ENCODE data around the gene SIGLEC1.

SIGLEC1 gene

DNA sequence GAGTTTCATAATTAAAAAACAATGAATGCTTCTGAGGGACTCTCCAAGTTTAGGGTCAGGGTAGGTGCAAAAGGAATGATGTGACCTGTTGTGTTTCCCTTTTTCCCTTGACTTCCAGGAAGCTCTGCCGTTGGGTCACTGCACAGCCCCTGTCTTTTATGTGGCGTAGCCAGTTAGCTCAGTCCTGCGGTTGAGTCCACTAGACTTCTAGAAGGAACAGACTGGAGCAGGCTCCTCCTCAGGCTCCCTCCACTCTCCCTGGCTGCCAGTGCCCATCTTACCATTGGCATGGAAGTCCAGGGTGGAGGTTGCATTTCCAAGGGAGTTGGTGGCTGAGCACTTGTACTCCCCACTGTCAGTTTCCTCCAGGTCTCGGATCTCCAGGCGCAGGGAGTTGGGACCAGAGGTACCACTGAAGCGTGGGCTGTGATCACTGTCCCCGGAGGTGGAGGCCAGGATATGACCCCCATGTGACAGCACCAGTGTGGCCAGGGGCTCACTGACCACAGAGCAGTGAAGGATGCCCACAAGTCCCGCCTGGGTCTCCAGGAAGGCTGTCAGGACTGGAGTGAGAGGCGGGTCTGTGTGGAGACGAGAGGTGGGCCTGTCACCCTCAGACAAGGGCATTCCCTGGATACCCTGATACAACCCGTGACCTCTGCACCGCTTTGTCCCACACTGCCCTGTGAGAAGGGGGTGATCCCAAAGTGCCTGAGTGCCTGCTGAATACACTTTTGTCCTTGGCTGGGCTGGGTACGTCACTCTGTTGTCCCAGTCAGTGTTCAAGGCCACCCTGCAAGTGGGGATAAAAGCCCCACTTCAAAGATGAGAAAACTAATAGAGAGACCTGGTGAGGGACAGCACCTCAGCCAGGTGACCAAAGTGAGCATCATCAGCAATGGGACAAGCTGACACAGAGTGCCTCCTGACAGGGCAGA, 11.1 kb downstream of the SIGLEC1 start:
- no peak for DNase-seq (ENCODE audit: low read depth in 2 of 2)

DNA sequence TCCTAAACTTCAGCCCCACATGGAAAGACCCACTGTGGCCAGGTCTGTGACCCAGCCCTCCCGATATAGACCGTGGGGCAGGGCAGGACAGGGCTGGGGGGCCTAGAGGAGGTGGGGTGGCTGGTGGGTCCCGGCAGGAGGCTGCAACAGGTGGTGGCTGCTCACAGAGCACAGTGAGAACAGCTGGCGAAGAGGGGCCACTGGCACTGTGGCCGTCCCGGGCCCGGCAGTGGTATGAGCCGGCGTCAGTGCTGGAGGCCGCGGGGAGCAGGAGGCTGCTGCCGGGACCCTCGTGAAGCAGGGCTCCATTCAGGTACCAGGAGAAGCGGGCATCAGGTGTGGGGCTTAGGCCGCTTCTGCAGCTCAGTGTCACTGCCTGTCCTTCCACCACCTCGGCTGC, 13.4 kb downstream of the SIGLEC1 start:
- DNase-seq (ENCODE audit: low read depth in 2 of 2) = no peak

DNA sequence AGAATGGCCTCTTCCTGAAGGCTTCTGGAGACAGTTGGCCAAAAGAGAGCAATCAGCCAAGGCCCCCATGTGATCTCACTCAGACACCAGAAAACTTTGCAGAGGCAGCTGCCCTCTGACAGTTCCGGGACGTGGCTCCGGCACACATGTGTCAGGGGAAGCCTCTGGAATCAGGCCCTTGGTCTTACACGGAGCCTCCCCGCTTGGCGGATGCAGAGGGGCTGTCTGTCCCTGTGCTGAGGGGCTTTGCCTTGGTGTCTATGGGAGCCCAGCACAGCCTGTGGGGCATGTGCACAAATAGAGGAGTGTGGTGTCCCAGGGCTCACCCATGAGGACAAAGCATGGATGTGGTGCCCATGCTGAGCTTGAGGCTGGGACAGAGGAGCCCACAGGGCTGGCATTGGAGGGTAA, 13.8 kb downstream of the SIGLEC1 start:
- DNase-seq (ENCODE audit: low read depth in 2 of 2) = no peak

DNA sequence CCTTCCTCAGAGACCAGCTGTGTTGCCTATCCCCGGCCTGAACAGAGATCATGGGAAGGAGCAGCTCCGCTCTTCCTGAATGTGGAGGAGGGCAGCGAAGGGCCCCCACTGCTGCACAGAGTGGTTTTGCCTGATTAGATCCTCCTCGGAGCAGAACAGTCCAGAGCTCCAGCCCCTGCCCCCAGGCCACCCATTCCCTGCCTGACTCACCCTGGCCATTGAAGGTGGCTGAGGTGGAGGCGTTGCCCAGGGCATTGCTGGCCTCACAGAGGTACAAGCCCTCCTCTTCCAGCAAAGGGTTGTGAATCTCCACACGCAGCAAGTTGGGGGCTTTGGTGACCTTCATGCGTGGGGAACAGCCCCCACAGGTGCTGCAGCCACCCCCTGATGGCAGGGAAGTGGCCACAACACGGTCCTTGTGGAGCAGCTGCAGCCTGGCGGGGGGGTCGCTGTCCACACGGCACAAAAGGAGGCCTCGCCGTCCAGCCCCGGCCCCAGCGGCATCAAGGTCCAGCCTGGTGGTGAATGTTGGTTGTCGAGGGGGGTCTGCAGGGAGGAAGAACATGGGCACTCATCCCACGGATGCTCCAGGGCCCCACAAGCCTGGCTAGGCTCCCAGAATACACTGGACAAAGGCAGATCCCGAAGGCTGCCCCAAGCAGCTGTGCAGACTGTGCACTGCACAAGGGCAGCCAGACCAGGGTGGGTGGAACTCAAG, 14.7 kb downstream of the SIGLEC1 start:
- DNase-seq (ENCODE audit: low read depth in 2 of 2) = no peak

- DNase-seq (ENCODE audit: low read depth in 2 of 2) = no peak
Observed at GRCh38 chr20:3696745-3697587, 15.4 kb downstream of the SIGLEC1 start.

DNA sequence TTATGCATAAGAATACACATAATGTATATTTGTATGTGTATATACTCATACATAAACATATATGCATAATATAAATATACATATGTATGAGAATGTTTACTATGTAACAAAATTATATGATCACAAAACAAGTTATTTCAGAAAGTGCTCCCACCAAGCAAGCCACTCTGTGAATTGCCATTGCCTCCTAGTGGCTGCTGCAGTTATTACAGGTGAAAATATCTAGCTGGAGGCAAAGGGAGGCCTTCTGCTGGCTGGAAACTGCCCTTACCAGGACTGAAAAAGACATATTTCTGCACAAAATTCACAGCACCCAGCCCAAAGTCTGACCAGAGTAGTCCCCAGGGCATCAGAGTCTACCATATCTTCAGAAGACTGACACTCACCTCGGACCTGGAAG, 16.2 kb downstream of the SIGLEC1 start:
- DNase-seq (ENCODE audit: low read depth in 2 of 2) = no peak

DNA sequence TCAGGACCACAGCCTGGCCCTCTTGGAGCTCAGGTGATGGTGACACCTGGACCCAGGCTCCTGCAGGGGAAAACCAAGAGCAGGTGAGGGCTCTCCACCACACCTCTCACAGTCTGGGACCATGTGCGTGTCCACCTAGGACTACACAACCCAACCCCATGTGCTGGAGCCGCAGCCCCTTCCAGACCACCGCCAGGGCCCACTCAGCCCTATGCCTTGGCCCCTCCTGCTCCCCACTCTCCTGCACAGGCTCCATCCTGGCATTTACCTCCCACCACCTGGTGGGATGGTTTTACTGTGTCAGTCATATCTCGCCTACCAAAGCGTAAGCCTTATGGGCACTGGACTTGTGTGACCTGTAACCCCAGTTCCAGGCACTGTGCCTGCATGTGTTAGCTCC, 17.5 kb downstream of the SIGLEC1 start:
- no peak for DNase-seq (ENCODE audit: low read depth in 2 of 2)

DNA sequence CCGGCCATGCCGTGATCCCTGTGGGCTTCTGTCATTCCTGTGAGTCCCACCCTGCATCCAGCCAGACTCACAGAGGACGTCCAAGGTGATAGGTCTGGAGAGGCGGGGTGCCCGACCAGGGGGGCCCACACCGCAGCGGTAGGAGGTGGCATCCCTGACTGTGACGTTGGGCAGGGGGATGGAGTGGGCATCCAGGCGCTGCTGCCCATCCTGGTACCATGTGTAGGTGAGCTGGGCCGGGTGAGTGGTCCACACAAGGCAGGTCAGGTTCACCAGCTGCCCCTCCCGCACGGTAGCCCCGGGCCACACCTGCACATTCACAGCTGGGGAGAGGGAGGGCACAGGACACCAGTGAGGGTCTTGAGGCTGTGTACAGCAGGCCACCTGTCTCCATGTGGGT, 19.0 kb downstream of the SIGLEC1 start:
- no peak for DNase-seq (ENCODE audit: low read depth in 2 of 2)

DNA sequence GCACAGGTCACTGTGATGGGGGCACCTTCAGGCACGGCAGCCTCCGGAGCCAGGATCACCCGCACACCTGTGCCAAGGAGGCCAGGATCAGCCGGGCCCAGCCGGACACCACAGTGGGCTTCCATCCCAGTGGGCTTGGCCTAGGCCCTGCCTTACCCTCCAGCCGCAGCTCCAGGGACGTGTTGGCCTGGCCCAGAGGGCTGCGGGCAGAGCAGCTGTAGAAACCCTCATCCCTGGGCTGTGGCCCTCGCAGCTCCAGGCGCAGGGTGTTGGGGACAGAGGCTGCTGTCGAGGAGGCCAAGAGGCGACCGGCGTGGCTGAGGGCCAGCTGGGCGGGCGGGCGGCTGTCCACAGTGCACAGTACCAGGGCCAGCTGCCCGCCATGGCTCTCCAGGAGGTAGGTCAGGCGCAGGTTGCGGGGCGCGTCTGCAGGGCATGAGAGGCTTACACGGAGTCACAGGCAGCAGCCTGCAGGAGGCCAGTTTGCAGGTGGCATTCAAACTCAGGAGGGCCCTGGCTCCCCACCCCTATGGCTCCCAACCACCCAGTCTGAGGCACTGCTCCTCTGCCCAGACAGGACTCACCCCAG, 19.6 kb downstream of the SIGLEC1 start:
- no peak for DNase-seq (ENCODE audit: low read depth in 2 of 2)

DNA sequence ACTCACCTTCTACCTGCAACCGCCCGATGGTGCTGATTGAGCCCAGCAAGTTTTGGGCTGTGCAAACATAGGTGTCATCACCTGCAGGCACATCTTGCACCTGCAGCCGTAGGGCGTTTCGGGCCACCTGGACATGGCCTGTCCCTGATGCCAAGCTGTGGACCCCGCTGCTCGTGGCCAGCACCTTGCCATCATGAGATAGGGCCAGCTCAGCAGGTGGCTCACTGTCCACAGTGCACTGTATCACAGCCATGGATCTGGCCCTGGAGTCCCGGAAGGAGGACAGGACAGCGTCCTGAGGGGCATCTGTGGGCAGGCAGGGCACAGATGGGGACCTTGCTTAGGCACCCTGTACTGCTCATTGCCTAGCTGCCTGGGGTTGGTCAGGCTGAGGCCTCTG, 20.5 kb downstream of the SIGLEC1 start:
- no peak for DNase-seq (ENCODE audit: low read depth in 2 of 2)

DNA sequence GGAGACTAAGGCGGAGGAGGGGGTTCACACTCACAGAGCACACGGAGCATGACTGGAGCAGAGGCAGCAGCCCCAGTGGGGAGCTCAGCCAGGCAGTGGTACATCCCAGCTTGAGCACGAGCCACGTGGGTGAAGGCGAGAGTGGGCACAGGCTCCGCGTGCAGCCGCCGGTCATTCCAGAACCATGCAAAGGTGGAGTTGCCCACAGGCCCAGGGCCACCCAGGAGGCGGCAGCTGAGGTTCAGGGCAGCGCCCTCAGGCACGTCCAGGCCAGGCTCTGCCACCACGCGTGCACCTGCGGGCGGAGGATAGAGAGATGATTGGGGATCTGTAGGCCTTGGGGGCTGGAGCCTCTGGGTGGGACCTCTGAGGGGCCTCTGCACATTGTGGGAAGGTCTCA, 21.1 kb downstream of the SIGLEC1 start:
- DNase-seq (ENCODE audit: low read depth in 2 of 2) = no peak

DNA sequence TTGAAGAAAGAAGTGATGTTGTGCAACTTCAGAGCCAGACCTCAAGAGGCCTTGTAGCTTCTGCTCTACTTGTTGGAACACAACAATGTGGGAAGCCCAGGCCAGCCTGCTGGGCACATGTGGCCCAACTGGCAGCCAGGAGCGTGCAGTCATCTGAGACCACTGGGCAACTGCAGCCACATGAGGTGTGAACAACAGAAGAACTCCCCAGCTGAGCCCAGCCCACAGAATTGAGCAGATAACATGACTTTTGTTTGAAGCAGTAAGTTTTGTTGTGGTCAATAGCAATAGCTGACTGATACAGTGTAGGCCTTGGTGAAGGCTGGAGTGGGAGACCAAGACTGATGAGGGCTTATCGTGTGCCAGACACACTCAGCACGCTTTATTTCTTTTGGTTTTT, 22.0 kb downstream of the SIGLEC1 start:
- no peak for DNase-seq (ENCODE audit: low read depth in 2 of 2)

- no peak for DNase-seq (ENCODE audit: low read depth in 2 of 2)
Observed at GRCh38 chr20:3689978-3690377, 22.4 kb downstream of the SIGLEC1 start.

- DNase-seq (ENCODE audit: low read depth in 2 of 2) = peak; percentile 31 to 41
Observed at GRCh38 chr20:3687655-3688054, 24.7 kb downstream of the SIGLEC1 start.

GRCh38 chr20:3686867-3687321, 25.5 kb downstream of the SIGLEC1 start:
- peak; percentile 85 to 86 for DNase-seq (ENCODE audit: low read depth in 2 of 2)

DNA sequence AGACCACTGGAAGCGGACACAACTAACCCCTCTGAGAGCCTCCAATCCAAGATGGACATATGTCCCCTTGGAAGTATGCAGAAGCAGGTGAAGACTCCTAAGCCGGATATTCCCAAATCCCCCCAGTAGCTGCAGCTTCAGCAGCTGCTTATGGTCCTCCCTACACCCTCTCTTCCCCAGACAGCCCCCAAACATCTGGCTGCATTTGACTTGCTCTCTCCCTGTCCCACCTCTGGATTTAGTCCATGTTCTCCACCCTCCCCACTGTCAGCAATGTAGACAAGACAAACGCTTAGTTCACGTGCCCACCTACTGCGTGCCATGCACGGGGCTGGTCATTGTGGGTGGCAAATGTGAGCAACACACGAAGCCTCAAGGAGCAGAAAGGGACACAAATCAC, 26.0 kb downstream of the SIGLEC1 start:
- DNase-seq (ENCODE audit: low read depth in 2 of 2) = no peak

GRCh38 chr20:3685341-3685740, 27.1 kb downstream of the SIGLEC1 start:
- DNase-seq (ENCODE audit: low read depth in 2 of 2) = no peak

DNA sequence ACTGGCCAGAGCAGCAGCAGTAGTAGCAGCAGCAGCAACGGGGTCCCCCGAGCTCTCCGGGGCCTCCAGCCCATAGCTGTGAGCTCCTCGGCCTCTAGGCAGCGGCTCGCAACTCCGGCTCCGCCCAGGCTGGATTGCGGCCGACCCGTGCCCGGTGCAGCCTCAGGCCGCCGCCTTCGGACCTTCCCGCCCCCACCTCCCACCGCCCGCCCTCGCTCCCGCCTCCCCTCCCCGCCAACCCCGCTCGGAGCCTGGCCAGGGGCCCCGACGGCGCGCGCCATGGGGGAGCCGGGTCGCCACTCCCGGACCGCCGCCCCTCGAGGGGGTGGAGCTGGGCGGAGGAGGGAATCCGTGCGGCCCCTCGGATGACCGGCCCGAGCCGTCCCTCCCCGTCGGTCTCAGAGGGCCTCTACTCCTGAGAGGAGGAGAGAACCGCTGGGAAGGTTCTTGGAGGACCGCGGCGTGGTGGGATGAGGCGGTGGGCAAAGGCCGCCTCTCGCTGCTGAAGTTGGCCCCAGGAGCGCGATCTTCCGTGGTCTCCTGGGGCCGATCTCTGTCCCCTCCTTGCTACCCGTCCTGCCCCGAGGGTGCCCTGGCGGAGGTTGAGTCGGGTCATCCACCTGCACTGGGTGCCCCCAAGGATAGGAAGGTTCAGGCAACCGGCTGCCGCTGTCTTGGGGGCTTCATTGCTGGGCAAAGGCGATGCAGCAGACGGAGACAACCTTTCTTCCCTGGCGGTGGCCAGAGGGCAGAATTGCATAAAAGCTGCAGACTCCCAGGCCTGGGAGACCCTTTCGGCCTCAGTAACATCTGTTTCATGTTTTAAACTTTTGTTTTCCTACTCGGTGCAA, 30.2 kb downstream of the SIGLEC1 start, which contains the start of gene ADAM33:
Gene ADAM33, minus strand, starts transcription at position 80 of the 851 bp plus-strand sequence. Its CDS starts 6 bp downstream, at position 74.
- DNase-seq (ENCODE audit: low read depth in 2 of 2) = no peak

DNA sequence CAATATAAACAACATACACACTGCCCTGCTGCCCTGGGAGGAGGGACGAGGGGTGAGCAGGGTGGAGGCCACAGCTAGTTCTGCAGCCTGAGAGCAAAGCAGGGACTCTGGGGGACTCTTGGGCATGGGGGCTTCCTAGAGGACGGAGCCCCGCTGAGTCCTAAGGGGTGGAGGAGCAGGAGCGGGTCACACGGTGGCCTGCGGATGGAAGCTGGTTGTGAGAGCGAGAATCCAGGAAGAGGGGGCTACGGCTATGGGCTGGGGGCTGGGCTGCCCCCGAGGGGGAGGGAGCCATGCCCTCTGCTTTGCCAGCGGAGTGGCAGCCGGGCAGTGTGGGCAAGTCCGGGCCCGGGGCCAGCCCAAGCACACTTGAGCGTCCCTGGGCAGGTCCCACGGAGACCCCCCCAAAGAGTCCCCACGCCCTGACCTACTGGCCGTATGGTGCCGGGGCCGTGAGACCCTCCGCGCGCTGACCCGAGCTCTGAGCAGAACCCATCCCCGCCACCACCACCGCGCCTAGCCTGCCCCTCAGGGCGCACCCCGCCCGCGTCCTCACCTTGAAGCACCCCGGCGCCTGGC, 31.0 kb downstream of the SIGLEC1 start:
- DNase-seq (ENCODE audit: low read depth in 2 of 2) = no peak

GRCh38 chr20:3680701-3681351, 31.6 kb downstream of the SIGLEC1 start:
- no peak for DNase-seq (ENCODE audit: low read depth in 2 of 2)
